HepG2 (cell line): Measurements from ENCODE around the gene GDF11. TPM values are rescaled to one million over a fixed set of nuclear protein-coding genes. Genes with fewer than 3 reads are reported as not detected.

Experiments
- ATAC-seq: fragments of 200-7000 bp; cut with Tn5 transposase; 3 replicates; pipeline ENCODE4 v1.9.1; 2020; ENCODE audit warnings: mild to moderate bottlenecking, moderate library complexity
- BruUV-seq: library from RNA; stranded (reverse); fragments of 400-500 nt; replicated peaks from 2 replicates; lab custom pipeline; 2021; lab: Mats Ljungman, UMichigan
- CTCF ChIA-PET: fragments of 300-600 bp; formaldehyde crosslinking; extraction: SDS; loops from one replicate; lab custom pipeline; 2021; ENCODE audit warnings: low total read pairs, inconsistent platforms, low intra/inter-chr PET ratio; lab: Yijun Ruan, JAX
- POLR2A ChIA-PET: fragments of 350-600 bp; sonication (Branson Sonifier 250); formaldehyde crosslinking; loops from one replicate; lab custom pipeline; 2020; ENCODE audit warnings: antibody characterized with exemption, inconsistent platforms; lab: Yijun Ruan, JAX
- DNase-seq: peaks from one replicate; pipeline ENCODE4 v3.0.0-alpha.2; 2015; ENCODE audit warnings: low spot score
- FAIRE-seq: peaks from 3 replicates; lab custom pipeline; 2011; peaks lifted over from hg19 to GRCh38; lab: Jason Lieb, UNC
- H2AFZ ChIP-seq: one replicate; pipeline ENCODE4 v1.6.1; 2011; ENCODE audit warnings: low read length, inconsistent platforms
- H3K27ac ChIP-seq: fragments of 300-600 bp; 3 replicates; pipeline ENCODE4 v1.8.0; 2011; ENCODE audit warnings: mixed run types, mild to moderate bottlenecking, mixed read lengths, low read length, inconsistent platforms; ENCODE audit not compliant: insufficient read depth; ENCODE audit errors: extremely low read length
- H3K27me3 ChIP-seq, 2 experiments: fragments of 200-600 bp in 1 of 2; 2 replicates in 1 of 2; 3 replicates in 1 of 2; pipeline versions ENCODE4 v1.6.0 to v1.8.0; 2011; ENCODE audit warnings: low read length in 2 of 2, mild to moderate bottlenecking in 2 of 2, moderate library complexity in 2 of 2, inconsistent platforms in 1 of 2; ENCODE audit not compliant: insufficient read depth in 2 of 2, control insufficient read depth in 1 of 2
- H3K36me3 ChIP-seq, 2 experiments: fragments of 200-600 bp in 1 of 2; replicated peaks in 1 of 2; 2 replicates in 1 of 2; 3 replicates in 1 of 2; pipeline versions ENCODE4 v1.5.1 to v1.8.0; 2011; ENCODE audit warnings: low read length in 2 of 2, inconsistent platforms in 1 of 2; ENCODE audit not compliant: insufficient read depth in 2 of 2, control insufficient read depth in 1 of 2
- H3K4me1 ChIP-seq: 2 replicates; pipeline ENCODE4 v1.5.1; 2012; ENCODE audit warnings: low read length, inconsistent platforms; ENCODE audit not compliant: insufficient read depth
- H3K4me2 ChIP-seq: 2 replicates; pipeline ENCODE4 v1.6.0; 2011; ENCODE audit warnings: low read depth, low read length, inconsistent platforms
- H3K4me3 ChIP-seq, 3 experiments: fragments of 200-600 bp in 1 of 3; sonication (generic), shearing (Covaris generic) in 1 of 3; replicated peaks in 1 of 3; 2 replicates each; pipeline ENCODE4 v1.5.1; 2011 to 2016; ENCODE audit warnings: low read length in 3 of 3, inconsistent platforms in 2 of 3, low read depth in 2 of 3, mild to moderate bottlenecking in 2 of 3, control low read depth in 1 of 3, mixed read lengths in 1 of 3; ENCODE audit not compliant: insufficient read depth in 1 of 3
- H3K79me2 ChIP-seq: one replicate; pipeline ENCODE4 v1.6.1; 2011; ENCODE audit warnings: low read length, inconsistent platforms; ENCODE audit not compliant: insufficient read depth
- H3K9ac ChIP-seq: 2 replicates; pipeline ENCODE4 v1.6.0; 2011; ENCODE audit warnings: mild to moderate bottlenecking, low read depth, low read length, inconsistent platforms; ENCODE audit not compliant: insufficient read depth
- H3K9me3 ChIP-seq: 2 replicates; pipeline ENCODE4 v1.5.1; 2012; ENCODE audit warnings: mild to moderate bottlenecking, low read length
- H4K20me1 ChIP-seq: 2 replicates; pipeline ENCODE4 v1.6.0; 2011; ENCODE audit warnings: inconsistent platforms, mild to moderate bottlenecking, low read length, moderate library complexity; ENCODE audit not compliant: insufficient read depth
- FOXO1 ChIP-seq: sonication (generic); formaldehyde crosslinking; IDR thresholded peaks from 2 replicates; pipeline ENCODE4 v1.4.0; 2020; ENCODE audit warnings: missing genetic modification reagents
- HOXA7 ChIP-seq: sonication (generic); formaldehyde crosslinking; IDR thresholded peaks from 2 replicates; pipeline ENCODE4 v1.8.1; 2022; ENCODE audit warnings: mild to moderate bottlenecking, missing genetic modification reagents, moderate library complexity
- NCOA2 ChIP-seq: sonication (generic); formaldehyde crosslinking; IDR thresholded peaks from 2 replicates; pipeline ENCODE4 v1.8.0; 2022; ENCODE audit warnings: inconsistent platforms
- NFKBIZ ChIP-seq: IDR thresholded peaks from 2 replicates; pipeline ENCODE4 v1.6.1; 2018; ENCODE audit warnings: missing genetic modification reagents, missing compliant biosample characterization
- NR2F6 ChIP-seq, 2 experiments: IDR thresholded peaks; 2 replicates each; pipeline ENCODE4 v1.6.1; 2016; ENCODE audit warnings: antibody characterized with exemption in 1 of 2, mild to moderate bottlenecking in 1 of 2
- PTBP1 ChIP-seq: fragments of 200-400 bp; formaldehyde crosslinking; IDR thresholded peaks from 2 replicates; pipeline ENCODE4 v1.6.1; 2018; ENCODE audit warnings: low read length, low read depth; ENCODE audit not compliant: poor library complexity, severe bottlenecking
- THYN1 ChIP-seq: sonication (generic); formaldehyde crosslinking; IDR thresholded peaks from 2 replicates; pipeline ENCODE4 v1.8.1; 2023; ENCODE audit warnings: low read depth, mild to moderate bottlenecking, moderate library complexity, missing genetic modification reagents, borderline replicate concordance
- ZBTB8A ChIP-seq: sonication (generic); formaldehyde crosslinking; IDR thresholded peaks from 2 replicates; pipeline ENCODE4 v1.4.0; 2020; ENCODE audit warnings: mild to moderate bottlenecking, low read depth, missing genetic modification reagents, borderline replicate concordance
- ZNF782 ChIP-seq: sonication (generic); formaldehyde crosslinking; IDR thresholded peaks from 2 replicates; pipeline ENCODE4 v1.4.0; 2020; ENCODE audit warnings: missing genetic modification reagents, mild to moderate bottlenecking, borderline replicate concordance
- ZNF850 ChIP-seq: sonication (generic); formaldehyde crosslinking; conservative IDR thresholded peaks from 2 replicates; pipeline ENCODE4 v1.9.0; 2021; ENCODE audit warnings: mild to moderate bottlenecking, missing genetic modification reagents
- WGBS: methylation state at CpG from one replicate; pipeline ENCODE4 v1.1.6; 2017; ENCODE audit warnings: low lambda C conversion rate; 5-methylcytosine and 5-hydroxymethylcytosine counted together
- in situ Hi-C: cut with HindIII; loops from 2 replicates; pipeline ENCODE4 v1.10.0; 2017; ENCODE audit warnings: low pct_unique_long_range_greater_than_20kb; ENCODE audit not compliant: extremely low pct_ligation_motif_present
- intact Hi-C: fragments of 100-400 bp; cut with micrococcal nuclease; formaldehyde crosslinking; loops from one replicate; pipeline ENCODE4 v1.10.0; 2022; ENCODE audit not compliant: unreplicated experiment
- polyA plus RNA-seq, 8 experiments: library from polyadenylated mRNA; depleted of rRNA in 3 of 8; stranded (reverse) in 7 of 8; unstranded in 1 of 8; fragments of >200 nt; fragmentation: Illumina TruSeq in 4 of 8; extraction: Trizol in 4 of 8; gene quantifications; 2 replicates each; pipeline versions ENCODE4 v1.2.1 to v1.2.3, GENCODE V29; 2011 to 2016; ENCODE audit warnings: low read depth in 4 of 8, missing spikeins in 1 of 8, mixed read lengths in 1 of 8; ENCODE audit not compliant: insufficient read depth in 1 of 8
- total RNA-seq, 5 experiments: library from RNA; depleted of rRNA; stranded (reverse); fragments of >200 nt; fragmentation: Illumina TruSeq; extraction: Trizol; gene quantifications; 2 replicates each; pipeline ENCODE4 v1.2.3, GENCODE V29; 2016; ENCODE audit warnings: low read depth in 1 of 5
- TF ChIP-seq, protein P1 (sequence below): sonication (generic); formaldehyde crosslinking; IDR thresholded peaks from 2 replicates; pipeline ENCODE4 v1.5.1; 2020; ENCODE audit warnings: mild to moderate bottlenecking, missing genetic modification reagents, moderate library complexity
- TF ChIP-seq, protein P2 (sequence below): IDR thresholded peaks from 2 replicates; pipeline ENCODE4 v1.6.1; 2012; ENCODE audit warnings: inconsistent platforms
- TF ChIP-seq, protein P3 (sequence below): sonication (generic); formaldehyde crosslinking; IDR thresholded peaks from 2 replicates; pipeline ENCODE4 v1.9.0; 2021; ENCODE audit warnings: missing genetic modification reagents, mild to moderate bottlenecking, borderline replicate concordance

Gene GDF11
- total and polyA plus RNA-seq, 2 of the 13 experiments (the other 11 are each of a cell fraction or from before 2014, with no cell fraction given): 0.63 to 1.5 TPM

GRCh38 chr12:55777856-55778255 is 34.9 kb downstream of the GDF11 start:
- DNase-seq (no peak), FAIRE-seq (no peak), ATAC-seq (no peak)
- no peaks in the 10 kb centered on the region for H3K79me2 ChIP-seq
- H3K36me3 ChIP-seq: peaks cover 6 to 53% of the 10 kb centered on the region in 2 experiments
- H4K20me1 ChIP-seq: no peaks in the 10 kb centered on the region; the same call in 1 of the 2 replicates
- H3K4me3 ChIP-seq: no peak overlapping the region
- no peak overlapping the region for H3K9ac ChIP-seq
- no peaks in the 10 kb centered on the region for H3K27me3 ChIP-seq
- intact Hi-C loops (no loop called here), in situ Hi-C loops (no loop called here)
- no peaks in the 10 kb centered on the region for H3K4me1 ChIP-seq
- H2AFZ ChIP-seq: no peak overlapping the region
- BruUV-seq: no TSS peak
- H3K27ac ChIP-seq: no peak overlapping the region
- ChIA-PET POLR2A (no interaction called here), CTCF (no interaction called here)
- 93% methylated on average over 3 of the region's 3 CpGs for WGBS
- H3K9me3 ChIP-seq: no peaks in the 10 kb centered on the region
- TF ChIP-seq, protein P1, sequence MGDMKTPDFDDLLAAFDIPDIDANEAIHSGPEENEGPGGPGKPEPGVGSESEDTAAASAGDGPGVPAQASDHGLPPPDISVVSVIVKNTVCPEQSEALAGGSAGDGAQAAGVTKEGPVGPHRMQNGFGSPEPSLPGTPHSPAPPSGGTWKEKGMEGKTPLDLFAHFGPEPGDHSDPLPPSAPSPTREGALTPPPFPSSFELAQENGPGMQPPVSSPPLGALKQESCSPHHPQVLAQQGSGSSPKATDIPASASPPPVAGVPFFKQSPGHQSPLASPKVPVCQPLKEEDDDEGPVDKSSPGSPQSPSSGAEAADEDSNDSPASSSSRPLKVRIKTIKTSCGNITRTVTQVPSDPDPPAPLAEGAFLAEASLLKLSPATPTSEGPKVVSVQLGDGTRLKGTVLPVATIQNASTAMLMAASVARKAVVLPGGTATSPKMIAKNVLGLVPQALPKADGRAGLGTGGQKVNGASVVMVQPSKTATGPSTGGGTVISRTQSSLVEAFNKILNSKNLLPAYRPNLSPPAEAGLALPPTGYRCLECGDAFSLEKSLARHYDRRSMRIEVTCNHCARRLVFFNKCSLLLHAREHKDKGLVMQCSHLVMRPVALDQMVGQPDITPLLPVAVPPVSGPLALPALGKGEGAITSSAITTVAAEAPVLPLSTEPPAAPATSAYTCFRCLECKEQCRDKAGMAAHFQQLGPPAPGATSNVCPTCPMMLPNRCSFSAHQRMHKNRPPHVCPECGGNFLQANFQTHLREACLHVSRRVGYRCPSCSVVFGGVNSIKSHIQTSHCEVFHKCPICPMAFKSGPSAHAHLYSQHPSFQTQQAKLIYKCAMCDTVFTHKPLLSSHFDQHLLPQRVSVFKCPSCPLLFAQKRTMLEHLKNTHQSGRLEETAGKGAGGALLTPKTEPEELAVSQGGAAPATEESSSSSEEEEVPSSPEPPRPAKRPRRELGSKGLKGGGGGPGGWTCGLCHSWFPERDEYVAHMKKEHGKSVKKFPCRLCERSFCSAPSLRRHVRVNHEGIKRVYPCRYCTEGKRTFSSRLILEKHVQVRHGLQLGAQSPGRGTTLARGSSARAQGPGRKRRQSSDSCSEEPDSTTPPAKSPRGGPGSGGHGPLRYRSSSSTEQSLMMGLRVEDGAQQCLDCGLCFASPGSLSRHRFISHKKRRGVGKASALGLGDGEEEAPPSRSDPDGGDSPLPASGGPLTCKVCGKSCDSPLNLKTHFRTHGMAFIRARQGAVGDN (CRISPR knock-in tag): no peak
- TF ChIP-seq, protein P2, sequence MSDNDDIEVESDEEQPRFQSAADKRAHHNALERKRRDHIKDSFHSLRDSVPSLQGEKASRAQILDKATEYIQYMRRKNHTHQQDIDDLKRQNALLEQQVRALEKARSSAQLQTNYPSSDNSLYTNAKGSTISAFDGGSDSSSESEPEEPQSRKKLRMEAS: no peak
- no peak overlapping the region for H3K4me2 ChIP-seq

DNA sequence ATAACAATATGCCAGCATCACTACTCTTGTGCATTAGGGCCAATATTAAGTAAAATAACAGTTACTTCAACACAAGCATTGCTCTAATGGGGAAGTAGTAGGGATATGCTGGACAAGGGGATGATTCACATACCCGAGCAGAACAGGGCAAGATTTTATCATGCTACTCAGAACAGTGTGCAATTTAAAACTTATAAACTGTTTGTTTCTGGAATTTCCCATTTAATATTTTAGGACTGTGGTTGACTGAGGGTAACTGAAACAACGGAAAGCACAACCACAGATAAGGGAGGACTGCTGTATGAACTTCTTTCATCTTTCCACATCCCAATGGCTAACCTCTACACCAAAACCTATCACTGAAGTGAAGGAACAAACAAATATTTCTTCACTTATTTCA is 37.8 kb downstream of the GDF11 start:
- H3K4me3 ChIP-seq: no peak overlapping the region
- H3K27me3 ChIP-seq: no peaks in the 10 kb centered on the region
- H3K4me1 ChIP-seq: no peaks in the 10 kb centered on the region
- peaks cover 8 to 74% of the 10 kb centered on the region in 2 experiments for H3K36me3 ChIP-seq
- no TSS peak for BruUV-seq
- H3K9ac ChIP-seq: no peak overlapping the region
- intact Hi-C loops: no loop called here
- no peaks in the 10 kb centered on the region for H4K20me1 ChIP-seq
- no peaks in the 10 kb centered on the region for H3K79me2 ChIP-seq
- no peak for FAIRE-seq
- ATAC-seq: no peak
- WGBS: 94% methylated on average over 2 of the region's 2 CpGs
- no peak overlapping the region for H2AFZ ChIP-seq
- in situ Hi-C loops: no loop called here
- H3K4me2 ChIP-seq: no peak overlapping the region
- no peak overlapping the region for H3K27ac ChIP-seq
- no peak for DNase-seq
- ChIA-PET CTCF (no interaction called here), POLR2A (no interaction called here)
- H3K9me3 ChIP-seq: no peaks in the 10 kb centered on the region
- TF ChIP-seq ZNF850 (CRISPR knock-in tag) (no peak), NFKBIZ (CRISPR knock-in tag) (no peak), THYN1 (CRISPR knock-in tag) (no peak), NCOA2 (CRISPR knock-in tag) (no peak), PTBP1 (no peak), HOXA7 (no peak), ZBTB8A (CRISPR knock-in tag) (no peak), ZNF782 (CRISPR knock-in tag) (no peak), FOXO1 (CRISPR knock-in tag) (no peak), NR2F6 (IDR thresholded peaks at IDR 0.05) (no peak), NR2F6 (CRISPR knock-in tag; IDR thresholded peaks at IDR 0.05) (no peak)
- TF ChIP-seq, protein P3, sequence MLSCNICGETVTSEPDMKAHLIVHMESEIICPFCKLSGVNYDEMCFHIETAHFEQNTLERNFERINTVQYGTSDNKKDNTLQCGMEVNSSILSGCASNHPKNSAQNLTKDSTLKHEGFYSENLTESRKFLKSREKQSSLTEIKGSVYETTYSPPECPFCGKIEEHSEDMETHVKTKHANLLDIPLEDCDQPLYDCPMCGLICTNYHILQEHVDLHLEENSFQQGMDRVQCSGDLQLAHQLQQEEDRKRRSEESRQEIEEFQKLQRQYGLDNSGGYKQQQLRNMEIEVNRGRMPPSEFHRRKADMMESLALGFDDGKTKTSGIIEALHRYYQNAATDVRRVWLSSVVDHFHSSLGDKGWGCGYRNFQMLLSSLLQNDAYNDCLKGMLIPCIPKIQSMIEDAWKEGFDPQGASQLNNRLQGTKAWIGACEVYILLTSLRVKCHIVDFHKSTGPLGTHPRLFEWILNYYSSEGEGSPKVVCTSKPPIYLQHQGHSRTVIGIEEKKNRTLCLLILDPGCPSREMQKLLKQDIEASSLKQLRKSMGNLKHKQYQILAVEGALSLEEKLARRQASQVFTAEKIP (CRISPR knock-in tag): no peak
